HG03521 (cell line): ENCODE results near the gene DFFB.

ENCODE experiments used
- ATAC-seq: cut with Tn5 transposase; IDR thresholded peaks from one replicate; pipeline ENCODE4 v1.9.1; 2021; ENCODE audit warnings: mild to moderate bottlenecking, moderate library complexity; ENCODE audit not compliant: unreplicated experiment

The DFFB gene

GRCh38 chr1:3869751-3870301, 12.6 kb downstream of the DFFB start:
- ATAC-seq, result no peak

GRCh38 chr1:3871451-3871805, 14.2 kb downstream of the DFFB start:
- ATAC-seq, result no peak

GRCh38 chr1:3872546-3872945, 15.3 kb downstream of the DFFB start:
- no peak for ATAC-seq

GRCh38 chr1:3874736-3875135, 17.5 kb downstream of the DFFB start:
- ATAC-seq, result no peak

GRCh38 chr1:3876716-3877115, 19.4 kb downstream of the DFFB start:
- ATAC-seq, result no peak

GRCh38 chr1:3879099-3879498, 21.8 kb downstream of the DFFB start:
- ATAC-seq, result no peak

- ATAC-seq, result no peak
Measured at GRCh38 chr1:3879787-3880428, 22.6 kb downstream of the DFFB start.

GRCh38 chr1:3880429-3881192, 23.3 kb downstream of the DFFB start:
- ATAC-seq, result no peak

GRCh38 chr1:3881193-3881480, 23.9 kb downstream of the DFFB start:
- ATAC-seq, result no peak

GRCh38 chr1:3883194-3883925, 26.1 kb downstream of the DFFB start:
- ATAC-seq, result no peak

GRCh38 chr1:3884966-3885365, 27.7 kb downstream of the DFFB start:
- ATAC-seq, result no peak

GRCh38 chr1:3885611-3886010, 28.3 kb downstream of the DFFB start:
- ATAC-seq, result no peak

- ATAC-seq, result no peak
Measured at GRCh38 chr1:3886106-3886670, 28.9 kb downstream of the DFFB start.

GRCh38 chr1:3886691-3887090, 29.4 kb downstream of the DFFB start:
- ATAC-seq, result no peak

GRCh38 chr1:3888301-3888700, 31.0 kb downstream of the DFFB start:
- no peak for ATAC-seq

- no peak for ATAC-seq
Measured at GRCh38 chr1:3889936-3890335, 32.7 kb downstream of the DFFB start.

- no peak for ATAC-seq
Measured at GRCh38 chr1:3890389-3891328, 33.4 kb downstream of the DFFB start.

- ATAC-seq, result no peak
Measured at GRCh38 chr1:3891329-3891865, 34.1 kb downstream of the DFFB start.

- ATAC-seq, result no peak
Measured at GRCh38 chr1:3892748-3893147, 35.5 kb downstream of the DFFB start.

- no peak for ATAC-seq
Measured at GRCh38 chr1:3893190-3893589, 35.9 kb downstream of the DFFB start.
